K562 (cell line): ENCODE measurements around the gene KLC3. TPM values are rescaled to one million over a fixed set of nuclear protein-coding genes. Genes with fewer than 3 reads are reported as not detected.

Source experiments
- ATAC-seq: fragments of 200-7000 bp; cut with Tn5 transposase; 3 replicates; pipeline ENCODE4 v1.9.1; 2020; ENCODE audit warnings: moderate library complexity
- BruUV-seq: library from RNA; stranded (reverse); fragments of 400-500 nt; replicated peaks from 2 replicates; lab custom pipeline; 2021; lab: Mats Ljungman, UMichigan
- CTCF ChIA-PET: fragments of 300-600 bp; formaldehyde crosslinking; extraction: SDS; loops from one replicate; lab custom pipeline; 2021; ENCODE audit warnings: low intra/inter-chr PET ratio; lab: Yijun Ruan, JAX
- POLR2A ChIA-PET: fragments of 300-600, 350-650 bp; sonication (Branson Sonifier 250); formaldehyde crosslinking; extraction: SDS; loops from one replicate; lab custom pipeline; 2021; ENCODE audit warnings: antibody characterized with exemption, inconsistent platforms; lab: Yijun Ruan, JAX
- DNase-seq, 4 experiments: peaks; one replicate each; pipeline versions ENCODE4 v3.0.0 to v3.0.0-alpha.2; 2011 to 2018; ENCODE audit warnings: low spot score in 3 of 4, mixed read lengths in 3 of 4; ENCODE audit errors: extremely low read depth in 1 of 4
- FAIRE-seq: peaks from 2 replicates; lab custom pipeline; 2011; peaks lifted over from hg19 to GRCh38; lab: Jason Lieb, UNC
- H2AFZ ChIP-seq: 2 replicates; pipeline ENCODE4 v1.6.0; 2011; ENCODE audit warnings: low read depth, low read length, control low read depth, inconsistent platforms
- H3K27ac ChIP-seq: fragments of 200-600 bp; 3 replicates; pipeline ENCODE4 v1.8.0; 2011; ENCODE audit warnings: low read depth, mild to moderate bottlenecking, control low read depth, inconsistent platforms, low read length, moderate library complexity, mixed read lengths; ENCODE audit errors: extremely low read depth
- H3K27me3 ChIP-seq, 2 experiments: fragments of 300-600 bp in 1 of 2; 2 replicates in 1 of 2; 3 replicates in 1 of 2; pipeline versions ENCODE4 v1.6.0 to v1.8.0; 2011; ENCODE audit warnings: inconsistent platforms in 2 of 2, low read length in 2 of 2, mild to moderate bottlenecking in 1 of 2, mixed read lengths in 1 of 2, moderate library complexity in 1 of 2; ENCODE audit not compliant: control insufficient read depth in 2 of 2, insufficient read depth in 2 of 2
- H3K36me3 ChIP-seq: fragments of 300-600 bp; 3 replicates; pipeline ENCODE4 v1.8.0; 2011; ENCODE audit warnings: mild to moderate bottlenecking, low read length, inconsistent platforms; ENCODE audit not compliant: control insufficient read depth, insufficient read depth
- H3K4me1 ChIP-seq, 2 experiments: fragments of 200-600 bp in 1 of 2; replicated peaks in 1 of 2; 2 replicates in 1 of 2; 3 replicates in 1 of 2; pipeline versions ENCODE4 v1.5.1 to v1.8.0; 2011; ENCODE audit warnings: inconsistent platforms in 2 of 2, low read length in 2 of 2, mild to moderate bottlenecking in 1 of 2, mixed read lengths in 1 of 2, moderate library complexity in 1 of 2; ENCODE audit not compliant: control insufficient read depth in 2 of 2, insufficient read depth in 2 of 2
- H3K4me2 ChIP-seq: 2 replicates; pipeline ENCODE4 v1.6.1; 2011; ENCODE audit warnings: low read length, control low read depth, inconsistent platforms, mixed read lengths; ENCODE audit not compliant: insufficient read depth
- H3K4me3 ChIP-seq: fragments of 200-600 bp; sonication (generic), shearing (Covaris generic); 2 replicates; pipeline ENCODE4 v1.5.1; 2016; ENCODE audit warnings: control low read depth, inconsistent platforms
- H3K79me2 ChIP-seq: fragments of 200-600 bp; 3 replicates; pipeline ENCODE4 v1.8.0; 2011; ENCODE audit warnings: low read length, inconsistent platforms; ENCODE audit not compliant: control insufficient read depth, insufficient read depth
- H3K9ac ChIP-seq, 2 experiments: 2 replicates each; pipeline versions ENCODE4 v1.6.0 to v1.6.1; 2011; ENCODE audit warnings: low read depth in 2 of 2, low read length in 2 of 2, control low read depth in 1 of 2, inconsistent platforms in 1 of 2, mild to moderate bottlenecking in 1 of 2, mixed read lengths in 1 of 2; ENCODE audit not compliant: insufficient read depth in 1 of 2
- H3K9me1 ChIP-seq: one replicate; pipeline ENCODE4 v1.6.0; 2011; ENCODE audit warnings: inconsistent platforms, mild to moderate bottlenecking, low read length, moderate library complexity; ENCODE audit not compliant: control insufficient read depth, insufficient read depth
- H3K9me3 ChIP-seq: replicated peaks from 2 replicates; pipeline ENCODE4 v1.5.1; 2011; ENCODE audit warnings: low read depth, low read length, inconsistent platforms; ENCODE audit not compliant: control insufficient read depth, insufficient read depth
- H4K20me1 ChIP-seq: replicated peaks from 2 replicates; pipeline ENCODE4 v1.6.1; 2011; ENCODE audit warnings: low read length, inconsistent platforms, mixed read lengths; ENCODE audit not compliant: control insufficient read depth, insufficient read depth
- ARNT ChIP-seq, 2 experiments: fragments of 450-650 bp; IDR thresholded peaks; 2 replicates each; pipeline ENCODE4 v1.6.1; 2016; ENCODE audit warnings: mild to moderate bottlenecking in 1 of 2
- BRF1 ChIP-seq: IDR thresholded peaks from 3 replicates; pipeline ENCODE4 v1.6.1; 2011; ENCODE audit warnings: borderline replicate concordance, mild to moderate bottlenecking; ENCODE audit not compliant: insufficient read length; ENCODE audit errors: extremely low read depth
- CREBBP ChIP-seq: IDR thresholded peaks from one replicate; pipeline ENCODE4 v1.6.1; 2012; ENCODE audit warnings: low read depth, mild to moderate bottlenecking, control low read depth, inconsistent platforms, low read length
- GATAD2A ChIP-seq: fragments of 450-650 bp; IDR thresholded peaks from 2 replicates; pipeline ENCODE4 v1.6.1; 2017
- GTF2B ChIP-seq: IDR thresholded peaks from 2 replicates; pipeline ENCODE4 v1.6.1; 2011; ENCODE audit not compliant: insufficient read length; ENCODE audit errors: extremely low read depth
- IRF9 ChIP-seq: fragments of 450-650 bp; IDR thresholded peaks from 2 replicates; pipeline ENCODE4 v1.6.1; 2016; ENCODE audit warnings: missing biosample characterization, missing genetic modification characterization
- LEF1 ChIP-seq: fragments of 450-650 bp; IDR thresholded peaks from 2 replicates; pipeline ENCODE4 v1.6.1; 2016; ENCODE audit warnings: mild to moderate bottlenecking
- PHB ChIP-seq: fragments of 250-450 bp; sonication (Bioruptor Pico); IDR thresholded peaks from 2 replicates; pipeline ENCODE4 v1.5.0; 2021
- PHF21A ChIP-seq: fragments of 450-650 bp; IDR thresholded peaks from 2 replicates; pipeline ENCODE4 v1.6.1; 2017; ENCODE audit warnings: low read depth, borderline replicate concordance
- POLR2G ChIP-seq: fragments of 200-400 bp; formaldehyde crosslinking; IDR thresholded peaks from 2 replicates; pipeline ENCODE4 v1.6.1; 2017; ENCODE audit warnings: low read depth, mild to moderate bottlenecking, antibody characterized with exemption, low read length, moderate library complexity
- RBM25 ChIP-seq: fragments of 200-400 bp; formaldehyde crosslinking; IDR thresholded peaks from 2 replicates; pipeline ENCODE4 v1.6.1; 2018; ENCODE audit warnings: low read length, low read depth, moderate library complexity; ENCODE audit not compliant: severe bottlenecking
- RBM34 ChIP-seq: fragments of 200-400 bp; formaldehyde crosslinking; IDR thresholded peaks from 2 replicates; pipeline ENCODE4 v1.6.1; 2018; ENCODE audit warnings: low read length, borderline replicate concordance; ENCODE audit not compliant: insufficient read depth
- RFX7 ChIP-seq: fragments of 250-450 bp; sonication (Bioruptor Pico); IDR thresholded peaks from 2 replicates; pipeline ENCODE4 v1.5.1; 2021; ENCODE audit warnings: mild to moderate bottlenecking
- SMAD1 ChIP-seq: fragments of 150-350 bp; IDR thresholded peaks from 2 replicates; pipeline ENCODE4 v1.6.1; 2014; ENCODE audit warnings: low read length, low read depth; ENCODE audit not compliant: partially characterized antibody
- TBL1XR1 ChIP-seq, 2 experiments: IDR thresholded peaks; 2 replicates each; pipeline ENCODE4 v1.6.1; 2012; ENCODE audit warnings: improper control_type of control experiment in 2 of 2, low read length in 2 of 2, mild to moderate bottlenecking in 1 of 2
- ZFP36 ChIP-seq: fragments of 150-350 bp; IDR thresholded peaks from 2 replicates; pipeline ENCODE4 v1.6.1; 2018; ENCODE audit warnings: low read length, low read depth; ENCODE audit not compliant: partially characterized antibody
- ZNF124 ChIP-seq: sonication (generic); formaldehyde crosslinking; IDR thresholded peaks from 2 replicates; pipeline ENCODE4 v1.8.1; 2022; ENCODE audit warnings: missing genetic modification reagents
- ZNF512 ChIP-seq: IDR thresholded peaks from 2 replicates; pipeline ENCODE4 v1.6.1; 2016; ENCODE audit warnings: missing genetic modification characterization, missing compliant biosample characterization
- WGBS: fragments of 100-300 bp; shearing (Covaris generic); methylation state at CpG from one replicate; pipeline ENCODE4 v1.1.6; 2016; ENCODE audit warnings: low coverage, mixed read lengths; ENCODE audit not compliant: insufficient coverage; ENCODE audit errors: missing lambda C conversion rate; 5-methylcytosine and 5-hydroxymethylcytosine counted together
- in situ Hi-C: fragments of 300-500 bp; cut with MboI; formaldehyde crosslinking; loops from 4 replicates; pipeline ENCODE4 v1.15.0; 2018; ENCODE audit warnings: inconsistent platforms, mixed read lengths
- intact Hi-C: fragments of 100-400 bp; cut with micrococcal nuclease; formaldehyde crosslinking; loops from 2 replicates; pipeline ENCODE4 v1.14.2; 2022
- polyA plus RNA-seq, 8 experiments: library from polyadenylated mRNA; depleted of rRNA in 4 of 8; stranded (reverse) in 5 of 8; unstranded in 3 of 8; fragments of >200 nt; fragmentation: Nextera tagmentation in 2 of 8; fragmentation: Illumina TruSeq in 1 of 8; extraction: Ambion mirVana in 2 of 8; extraction: Trizol in 1 of 8; gene quantifications; 2 replicates each; pipeline versions ENCODE4 v1.2.1 to v1.2.3, GENCODE V29; 2011 to 2014; ENCODE audit warnings: inconsistent platforms in 1 of 8, missing spikeins in 1 of 8
- total RNA-seq, 7 experiments: library from RNA; depleted of rRNA in 6 of 7; stranded (reverse); fragments of >200 nt in 6 of 7; fragmentation: Illumina TruSeq in 2 of 7; extraction: Trizol in 2 of 7; gene quantifications; 2 replicates each; pipeline versions ENCODE4 v1.2.1 to v1.2.3, GENCODE V29; 2011 to 2021; ENCODE audit warnings: low replicate concordance in 1 of 7

The KLC3 gene
- total and polyA plus RNA-seq, 9 of the 15 experiments (the other 6 are each of a cell fraction or from before 2014, with no cell fraction given): 0.03 to 1.2 (median 0.59) TPM; not detected in 3

GRCh38 chr19:45391346-45391745 is 50.8 kb downstream of the KLC3 start (continued):
- TF ChIP-seq CREBBP (no peak), ARNT (IDR thresholded peaks at IDR 0.05) (no peak), BRF1 (no peak)

GRCh38 chr19:45391871-45392665 is 51.5 kb downstream of the KLC3 start:
- CTCF ChIA-PET: no interaction called here
- no peaks in the 10 kb centered on the region for H3K9me1 ChIP-seq
- in situ Hi-C loops: no loop called here
- no peak for TF ChIP-seq IRF9 (tag)
- TF ChIP-seq ZNF124 (CRISPR knock-in tag): no peak
- TF ChIP-seq RFX7: no peak
- TF ChIP-seq ZFP36: peak; percentile 81
- TF ChIP-seq RBM25: peak; percentile 77
- no peak for TF ChIP-seq TBL1XR1 (IDR thresholded peaks at IDR 0.05; ENCODE audit: low read length in 2 of 2)
- TF ChIP-seq ZNF512: no peak
- TF ChIP-seq PHF21A: no peak
- TF ChIP-seq GTF2B: no peak
- TF ChIP-seq LEF1: no peak
- no peak for TF ChIP-seq GATAD2A
- no peak for TF ChIP-seq SMAD1
- 0 out of 2 replicates have a peak, but pooled peaks have one; percentile 32 for TF ChIP-seq POLR2G
- no peak for TF ChIP-seq RBM34
- TF ChIP-seq PHB: no peak

More at GRCh38 chr19:45391871-45392665, 51.5 kb downstream of the KLC3 start:
- FAIRE-seq (no peak), ATAC-seq (no peak), DNase-seq (no peak)
- Histone ChIP-seq H3K4me3 (no peak overlapping the region), H3K27me3 (no peaks in the 10 kb centered on the region), H3K4me1 (peaks cover 0 to 21% of the 10 kb centered on the region in 2 experiments; a peak in 2 of 5 replicates), H3K27ac (no peak overlapping the region), H4K20me1 (no peaks in the 10 kb centered on the region), H2AFZ (no peak overlapping the region), H3K79me2 (no peaks in the 10 kb centered on the region), H3K36me3 (0 out of 3 replicates have a peak, but pooled peaks cover 2% of the 10 kb centered on the region), H3K9me3 (no peaks in the 10 kb centered on the region), H3K9ac (peak overlapping the region in 1 of 2 experiments; percentile 45; a peak in 2 of 4 replicates), H3K4me2 (no peak overlapping the region)
- intact Hi-C loops: no loop called here
- POLR2A ChIA-PET: interaction anchor here (0.5 kb wide), 1 partner anchor 10 kb away, joined by 3 read pairs; no protein-coding TSS in a partner anchor
- WGBS: 73% methylated on average over 12 of the region's 21 CpGs
- no TSS peak for BruUV-seq
